K562 (cell line): ENCODE measurements around the gene ZER1. TPM values are rescaled to one million over a fixed set of nuclear protein-coding genes. Genes with fewer than 3 reads are reported as not detected.

Experiments used
- ATAC-seq: fragments of 200-7000 bp; cut with Tn5 transposase; 3 replicates; pipeline ENCODE4 v1.9.1; 2020; ENCODE audit warnings: moderate library complexity
- BruUV-seq: library from RNA; stranded (reverse); fragments of 400-500 nt; replicated peaks from 2 replicates; lab custom pipeline; 2021; lab: Mats Ljungman, UMichigan
- CTCF ChIA-PET: fragments of 300-600 bp; formaldehyde crosslinking; extraction: SDS; loops from one replicate; lab custom pipeline; 2021; ENCODE audit warnings: low intra/inter-chr PET ratio; lab: Yijun Ruan, JAX
- POLR2A ChIA-PET: fragments of 300-600, 350-650 bp; sonication (Branson Sonifier 250); formaldehyde crosslinking; extraction: SDS; loops from one replicate; lab custom pipeline; 2021; ENCODE audit warnings: antibody characterized with exemption, inconsistent platforms; lab: Yijun Ruan, JAX
- DNase-seq, 4 experiments: peaks; one replicate each; pipeline versions ENCODE4 v3.0.0 to v3.0.0-alpha.2; 2011 to 2018; ENCODE audit warnings: low spot score in 3 of 4, mixed read lengths in 3 of 4; ENCODE audit errors: extremely low read depth in 1 of 4
- FAIRE-seq: peaks from 2 replicates; lab custom pipeline; 2011; peaks lifted over from hg19 to GRCh38; lab: Jason Lieb, UNC
- H2AFZ ChIP-seq: 2 replicates; pipeline ENCODE4 v1.6.0; 2011; ENCODE audit warnings: low read depth, low read length, control low read depth, inconsistent platforms
- H3K27ac ChIP-seq: fragments of 200-600 bp; 3 replicates; pipeline ENCODE4 v1.8.0; 2011; ENCODE audit warnings: low read depth, mild to moderate bottlenecking, control low read depth, inconsistent platforms, low read length, moderate library complexity, mixed read lengths; ENCODE audit errors: extremely low read depth
- H3K27me3 ChIP-seq, 2 experiments: fragments of 300-600 bp in 1 of 2; 2 replicates in 1 of 2; 3 replicates in 1 of 2; pipeline versions ENCODE4 v1.6.0 to v1.8.0; 2011; ENCODE audit warnings: inconsistent platforms in 2 of 2, low read length in 2 of 2, mild to moderate bottlenecking in 1 of 2, mixed read lengths in 1 of 2, moderate library complexity in 1 of 2; ENCODE audit not compliant: control insufficient read depth in 2 of 2, insufficient read depth in 2 of 2
- H3K36me3 ChIP-seq: fragments of 300-600 bp; 3 replicates; pipeline ENCODE4 v1.8.0; 2011; ENCODE audit warnings: mild to moderate bottlenecking, low read length, inconsistent platforms; ENCODE audit not compliant: control insufficient read depth, insufficient read depth
- H3K4me1 ChIP-seq, 2 experiments: fragments of 200-600 bp in 1 of 2; replicated peaks in 1 of 2; 2 replicates in 1 of 2; 3 replicates in 1 of 2; pipeline versions ENCODE4 v1.5.1 to v1.8.0; 2011; ENCODE audit warnings: inconsistent platforms in 2 of 2, low read length in 2 of 2, mild to moderate bottlenecking in 1 of 2, mixed read lengths in 1 of 2, moderate library complexity in 1 of 2; ENCODE audit not compliant: control insufficient read depth in 2 of 2, insufficient read depth in 2 of 2
- H3K4me2 ChIP-seq: 2 replicates; pipeline ENCODE4 v1.6.1; 2011; ENCODE audit warnings: low read length, control low read depth, inconsistent platforms, mixed read lengths; ENCODE audit not compliant: insufficient read depth
- H3K4me3 ChIP-seq: fragments of 200-600 bp; sonication (generic), shearing (Covaris generic); 2 replicates; pipeline ENCODE4 v1.5.1; 2016; ENCODE audit warnings: control low read depth, inconsistent platforms
- H3K79me2 ChIP-seq: fragments of 200-600 bp; 3 replicates; pipeline ENCODE4 v1.8.0; 2011; ENCODE audit warnings: low read length, inconsistent platforms; ENCODE audit not compliant: control insufficient read depth, insufficient read depth
- H3K9ac ChIP-seq, 2 experiments: 2 replicates each; pipeline versions ENCODE4 v1.6.0 to v1.6.1; 2011; ENCODE audit warnings: low read depth in 2 of 2, low read length in 2 of 2, control low read depth in 1 of 2, inconsistent platforms in 1 of 2, mild to moderate bottlenecking in 1 of 2, mixed read lengths in 1 of 2; ENCODE audit not compliant: insufficient read depth in 1 of 2
- H3K9me1 ChIP-seq: one replicate; pipeline ENCODE4 v1.6.0; 2011; ENCODE audit warnings: inconsistent platforms, mild to moderate bottlenecking, low read length, moderate library complexity; ENCODE audit not compliant: control insufficient read depth, insufficient read depth
- H3K9me3 ChIP-seq: replicated peaks from 2 replicates; pipeline ENCODE4 v1.5.1; 2011; ENCODE audit warnings: low read depth, low read length, inconsistent platforms; ENCODE audit not compliant: control insufficient read depth, insufficient read depth
- H4K20me1 ChIP-seq: replicated peaks from 2 replicates; pipeline ENCODE4 v1.6.1; 2011; ENCODE audit warnings: low read length, inconsistent platforms, mixed read lengths; ENCODE audit not compliant: control insufficient read depth, insufficient read depth
- CBX2 ChIP-seq: fragments of 200-600 bp; sonication (generic); IDR thresholded peaks from one replicate; pipeline ENCODE4 v1.6.1; 2012; ENCODE audit warnings: mild to moderate bottlenecking, low read length, inconsistent platforms; ENCODE audit not compliant: insufficient read depth, poor library complexity, severe bottlenecking
- POLR2G ChIP-seq: fragments of 200-400 bp; formaldehyde crosslinking; IDR thresholded peaks from 2 replicates; pipeline ENCODE4 v1.6.1; 2017; ENCODE audit warnings: low read depth, mild to moderate bottlenecking, antibody characterized with exemption, low read length, moderate library complexity
- RBFOX2 ChIP-seq: fragments of 200-400 bp; formaldehyde crosslinking; IDR thresholded peaks from 2 replicates; pipeline ENCODE4 v1.6.1; 2017; ENCODE audit warnings: low read depth, mild to moderate bottlenecking, low read length, moderate library complexity
- ZNF124 ChIP-seq: sonication (generic); formaldehyde crosslinking; IDR thresholded peaks from 2 replicates; pipeline ENCODE4 v1.8.1; 2022; ENCODE audit warnings: missing genetic modification reagents
- ZNF668 ChIP-seq: fragments of 250-450 bp; sonication (Bioruptor Pico); IDR thresholded peaks from 2 replicates; pipeline ENCODE4 v1.8.0; 2022; ENCODE audit warnings: mild to moderate bottlenecking, inconsistent platforms
- WGBS: fragments of 100-300 bp; shearing (Covaris generic); methylation state at CpG from one replicate; pipeline ENCODE4 v1.1.6; 2016; ENCODE audit warnings: low coverage, mixed read lengths; ENCODE audit not compliant: insufficient coverage; ENCODE audit errors: missing lambda C conversion rate; 5-methylcytosine and 5-hydroxymethylcytosine counted together
- in situ Hi-C: fragments of 300-500 bp; cut with MboI; formaldehyde crosslinking; loops from 4 replicates; pipeline ENCODE4 v1.15.0; 2018; ENCODE audit warnings: inconsistent platforms, mixed read lengths
- intact Hi-C: fragments of 100-400 bp; cut with micrococcal nuclease; formaldehyde crosslinking; loops from 2 replicates; pipeline ENCODE4 v1.14.2; 2022
- polyA plus RNA-seq, 8 experiments: library from polyadenylated mRNA; depleted of rRNA in 4 of 8; stranded (reverse) in 5 of 8; unstranded in 3 of 8; fragments of >200 nt; fragmentation: Nextera tagmentation in 2 of 8; fragmentation: Illumina TruSeq in 1 of 8; extraction: Ambion mirVana in 2 of 8; extraction: Trizol in 1 of 8; gene quantifications; 2 replicates each; pipeline versions ENCODE4 v1.2.1 to v1.2.3, GENCODE V29; 2011 to 2014; ENCODE audit warnings: inconsistent platforms in 1 of 8, missing spikeins in 1 of 8
- total RNA-seq, 7 experiments: library from RNA; depleted of rRNA in 6 of 7; stranded (reverse); fragments of >200 nt in 6 of 7; fragmentation: Illumina TruSeq in 2 of 7; extraction: Trizol in 2 of 7; gene quantifications; 2 replicates each; pipeline versions ENCODE4 v1.2.1 to v1.2.3, GENCODE V29; 2011 to 2021; ENCODE audit warnings: low replicate concordance in 1 of 7

Gene ZER1
- total and polyA plus RNA-seq, 9 of the 15 experiments (the other 6 are each of a cell fraction or from before 2014, with no cell fraction given): 0.07 to 10.7 (median 6.2) TPM

DNA sequence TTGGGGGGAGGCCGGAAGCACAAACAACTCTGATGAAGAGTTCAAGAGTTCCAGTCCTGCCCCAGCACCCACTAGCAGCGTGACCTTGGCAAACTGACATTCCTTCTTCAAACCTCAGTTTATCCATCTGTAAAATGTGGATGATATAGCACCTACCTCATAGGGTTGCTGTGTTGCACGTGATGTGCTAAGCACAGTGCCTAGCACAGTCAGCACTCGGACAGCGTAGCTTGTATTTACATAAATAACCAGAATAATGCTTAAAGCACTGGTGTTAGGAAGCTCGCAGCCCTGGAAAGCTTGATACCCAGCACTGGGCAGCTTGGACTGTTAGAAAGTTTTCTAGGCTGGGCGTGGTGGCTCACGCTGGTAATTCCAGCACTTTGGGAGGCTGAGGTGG is 64.3 kb downstream of the ZER1 start (continued):
- TF ChIP-seq ZNF124 (CRISPR knock-in tag): no peak
- no peak for TF ChIP-seq ZNF668 (CRISPR knock-in tag)

DNA sequence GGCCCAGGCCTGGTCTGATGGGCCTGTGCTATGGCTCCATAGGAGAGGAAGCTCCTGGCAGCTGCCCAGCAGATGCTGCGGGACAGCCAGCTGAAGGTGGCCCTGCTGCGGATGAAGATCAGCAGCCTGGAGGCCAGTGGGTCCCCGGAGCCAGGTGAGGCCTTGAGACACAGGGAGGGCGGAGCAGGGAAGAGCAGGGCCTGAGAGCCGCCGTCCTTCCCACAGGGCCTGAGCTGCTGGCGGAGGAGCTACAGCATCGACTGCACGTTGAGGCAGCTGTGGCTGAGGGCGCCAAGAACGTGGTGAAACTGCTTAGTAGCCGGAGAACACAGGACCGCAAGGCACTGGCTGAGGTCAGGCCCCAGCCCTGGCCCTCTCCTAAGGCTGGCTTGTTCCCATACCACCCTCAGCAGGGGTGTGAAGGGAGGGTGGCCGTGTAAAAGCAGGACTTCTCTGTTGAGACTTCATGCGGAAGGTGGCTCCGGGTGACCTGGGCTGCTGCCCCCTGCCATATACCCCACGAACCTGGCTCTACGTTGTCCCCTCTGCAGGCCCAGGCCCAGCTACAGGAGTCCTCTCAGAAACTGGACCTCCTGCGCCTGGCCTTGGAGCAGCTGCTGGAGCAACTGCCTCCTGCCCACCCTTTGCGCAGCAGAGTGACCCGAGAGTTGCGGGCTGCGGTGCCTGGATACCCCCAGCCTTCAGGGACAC is 64.9 kb downstream of the ZER1 start:
- intact Hi-C loops: no loop called here
- H3K4me1 ChIP-seq: peaks cover 9 to 43% of the 10 kb centered on the region in 2 experiments
- no peak overlapping the region for H2AFZ ChIP-seq
- ChIA-PET POLR2A (interaction anchor here (0.7 to 1.4 kb wide), 5 partner anchors 9 to 210 kb away, joined by 3 to 8 read pairs (median 4); partner anchors contain the start of gene ZDHHC12), CTCF (no interaction called here)
- peak; percentile 65 for TF ChIP-seq POLR2G
- TF ChIP-seq RBFOX2: 0 out of 2 replicates have a peak, but pooled peaks have one; percentile 27
- no peak for TF ChIP-seq CBX2
- no TSS peak for BruUV-seq
- WGBS: 89% methylated on average over 23 of the region's 23 CpGs
- DNase-seq (no peak), ATAC-seq (no peak), FAIRE-seq (no peak)
- in situ Hi-C loops: no loop called here
- peak overlapping the region in 1 of 2 experiments; percentile 50; a peak in 2 of 4 replicates for H3K9ac ChIP-seq
- H3K27me3 ChIP-seq: no peaks in the 10 kb centered on the region
- H3K36me3 ChIP-seq: peaks cover 39% of the 10 kb centered on the region; the same call in 2 of the 3 replicates
- H3K4me2 ChIP-seq: no peak overlapping the region
- no peaks in the 10 kb centered on the region for H3K9me3 ChIP-seq
- H3K79me2 ChIP-seq: peaks cover 24% of the 10 kb centered on the region
- H4K20me1 ChIP-seq: no peaks in the 10 kb centered on the region
- H3K9me1 ChIP-seq: no peaks in the 10 kb centered on the region
- no peak overlapping the region for H3K4me3 ChIP-seq
- no peak overlapping the region for H3K27ac ChIP-seq
